WI38 (cell line): ENCODE results near the gene XPO5.
"Not testable (repeated sequence)": the region's sequence is repeated elsewhere in the genome, so short reads cannot be mapped to it uniquely, and the experiment has no call there.

Source experiments
- H3K4me3 ChIP-seq: 2 replicates; pipeline ENCODE4 v1.5.1; 2011; ENCODE audit warnings: low read depth, mild to moderate bottlenecking, control low read depth, low read length
- TF ChIP-seq, protein P1 (sequence below): IDR thresholded peaks from 2 replicates; pipeline ENCODE4 v1.5.1; 2012; ENCODE audit warnings: low read depth, mild to moderate bottlenecking, control low read depth, low read length

The XPO5 gene

DNA sequence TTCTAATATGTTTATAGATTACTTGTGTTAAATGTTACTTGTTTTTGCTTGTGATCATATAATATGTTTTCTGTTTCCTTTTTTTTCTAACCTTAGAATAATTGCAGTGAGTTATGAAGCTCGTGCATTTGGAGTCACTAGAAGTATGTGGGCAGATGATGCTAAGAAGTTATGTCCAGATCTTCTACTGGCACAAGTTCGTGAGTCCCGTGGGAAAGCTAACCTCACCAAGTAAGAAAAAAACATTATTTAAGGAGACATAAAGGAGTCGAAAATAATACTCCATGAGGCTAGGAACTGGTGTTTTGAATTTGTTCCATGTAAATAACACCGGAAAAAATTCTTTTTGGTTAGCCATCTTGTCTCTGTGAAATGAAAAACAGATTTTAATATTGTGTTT, 7.1 kb upstream of the XPO5 start:
- H3K4me3 ChIP-seq: no peak overlapping the region
- TF ChIP-seq, protein P1, sequence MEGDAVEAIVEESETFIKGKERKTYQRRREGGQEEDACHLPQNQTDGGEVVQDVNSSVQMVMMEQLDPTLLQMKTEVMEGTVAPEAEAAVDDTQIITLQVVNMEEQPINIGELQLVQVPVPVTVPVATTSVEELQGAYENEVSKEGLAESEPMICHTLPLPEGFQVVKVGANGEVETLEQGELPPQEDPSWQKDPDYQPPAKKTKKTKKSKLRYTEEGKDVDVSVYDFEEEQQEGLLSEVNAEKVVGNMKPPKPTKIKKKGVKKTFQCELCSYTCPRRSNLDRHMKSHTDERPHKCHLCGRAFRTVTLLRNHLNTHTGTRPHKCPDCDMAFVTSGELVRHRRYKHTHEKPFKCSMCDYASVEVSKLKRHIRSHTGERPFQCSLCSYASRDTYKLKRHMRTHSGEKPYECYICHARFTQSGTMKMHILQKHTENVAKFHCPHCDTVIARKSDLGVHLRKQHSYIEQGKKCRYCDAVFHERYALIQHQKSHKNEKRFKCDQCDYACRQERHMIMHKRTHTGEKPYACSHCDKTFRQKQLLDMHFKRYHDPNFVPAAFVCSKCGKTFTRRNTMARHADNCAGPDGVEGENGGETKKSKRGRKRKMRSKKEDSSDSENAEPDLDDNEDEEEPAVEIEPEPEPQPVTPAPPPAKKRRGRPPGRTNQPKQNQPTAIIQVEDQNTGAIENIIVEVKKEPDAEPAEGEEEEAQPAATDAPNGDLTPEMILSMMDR: no peak

DNA sequence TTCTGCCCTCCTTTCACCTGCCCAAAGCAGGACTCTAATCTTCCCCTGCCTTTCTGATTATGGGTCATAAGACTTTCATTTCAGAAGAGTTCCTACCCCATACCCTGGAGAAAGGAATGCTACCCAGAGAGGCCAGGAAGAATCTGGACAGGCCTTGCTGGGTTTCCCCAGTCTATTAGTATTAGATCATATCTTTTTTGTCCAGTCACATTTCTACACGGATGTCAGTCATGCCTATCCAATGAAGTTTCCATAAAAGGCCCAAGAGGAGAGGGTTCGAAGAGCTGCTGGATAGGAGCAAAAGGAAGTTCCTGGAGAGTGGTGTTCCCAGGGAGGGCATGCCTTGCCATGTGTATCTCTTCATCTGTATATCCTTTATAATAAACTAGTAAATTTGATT, 3.3 kb upstream of the XPO5 start:
- TF ChIP-seq, protein P1: no peak
- H3K4me3 ChIP-seq: no peak overlapping the region

DNA sequence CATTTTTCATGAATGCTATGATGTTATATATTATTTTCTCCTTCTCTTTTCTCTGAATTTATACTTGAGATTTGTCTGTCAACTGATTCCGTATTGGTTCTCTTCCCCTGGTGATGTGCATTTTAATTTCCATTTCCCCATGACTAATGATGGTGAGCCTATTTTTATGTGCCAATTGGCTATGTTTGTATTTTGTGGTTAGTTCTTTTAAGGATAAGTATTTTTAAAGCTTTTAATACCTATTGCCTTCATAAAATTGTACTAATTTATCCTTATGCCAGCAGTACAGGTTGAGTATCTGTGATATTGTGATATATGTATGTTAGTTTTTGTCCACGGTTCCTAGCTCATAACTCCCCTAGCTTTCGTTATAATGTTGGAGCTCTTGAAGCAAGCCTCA, 2.9 kb upstream of the XPO5 start:
- TF ChIP-seq, protein P1: no peak
- H3K4me3 ChIP-seq: no peak overlapping the region

DNA sequence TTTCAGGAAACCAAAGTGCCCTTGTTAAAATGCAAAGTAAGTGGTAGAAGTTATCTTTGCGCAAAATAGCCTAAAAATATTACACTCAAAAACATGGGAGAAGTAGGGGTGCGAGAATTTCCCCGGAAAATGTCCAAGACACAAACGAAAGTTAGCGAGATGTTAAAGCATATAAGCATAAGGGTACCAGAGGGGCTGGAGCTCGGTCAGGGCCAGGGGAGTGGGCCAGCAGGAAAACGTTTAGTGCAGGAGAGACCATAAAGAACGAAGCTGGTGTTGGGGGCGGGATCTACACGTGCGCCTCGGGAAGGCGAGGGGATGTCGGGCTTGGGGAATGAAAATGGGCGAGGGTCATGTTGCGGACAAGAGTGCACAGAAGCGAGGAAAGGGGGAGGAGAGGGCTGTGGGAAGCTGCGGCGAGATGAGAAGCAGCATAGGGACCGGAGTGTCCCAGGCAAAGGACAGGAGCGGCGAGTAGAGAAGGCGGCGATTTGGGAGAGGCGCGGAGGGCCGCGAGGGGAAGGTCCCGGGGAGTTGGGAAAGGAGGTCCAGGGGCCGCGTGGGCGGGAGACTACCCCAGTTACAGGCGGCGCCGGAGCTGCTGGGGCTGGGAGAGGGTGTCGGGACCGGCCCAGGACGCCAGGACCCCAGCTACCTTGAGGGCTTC, 600 bp downstream of the XPO5 start:
- peak overlapping the region; percentile 99 for H3K4me3 ChIP-seq
- TF ChIP-seq, protein P1: no peak

DNA sequence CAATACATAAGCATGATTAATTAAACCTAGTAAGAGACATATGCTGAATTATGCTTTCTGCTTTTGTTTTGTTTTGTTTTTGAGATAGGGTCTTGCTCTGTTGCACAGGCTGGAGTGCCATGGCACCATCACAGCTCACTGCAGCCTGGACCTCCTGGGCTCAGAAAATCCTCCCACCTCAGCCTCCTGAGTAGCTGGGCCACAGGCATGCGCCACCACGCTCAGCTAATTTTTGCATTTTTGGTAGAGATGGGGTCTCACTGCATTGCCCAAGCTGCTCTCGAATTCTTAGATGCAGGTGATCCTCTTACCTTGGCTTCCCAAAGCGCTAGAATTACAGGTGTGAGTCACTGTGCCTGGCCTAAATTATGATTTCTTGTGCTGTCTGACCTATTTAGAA, 3.8 kb downstream of the XPO5 start:
- TF ChIP-seq, protein P1: no peak

DNA sequence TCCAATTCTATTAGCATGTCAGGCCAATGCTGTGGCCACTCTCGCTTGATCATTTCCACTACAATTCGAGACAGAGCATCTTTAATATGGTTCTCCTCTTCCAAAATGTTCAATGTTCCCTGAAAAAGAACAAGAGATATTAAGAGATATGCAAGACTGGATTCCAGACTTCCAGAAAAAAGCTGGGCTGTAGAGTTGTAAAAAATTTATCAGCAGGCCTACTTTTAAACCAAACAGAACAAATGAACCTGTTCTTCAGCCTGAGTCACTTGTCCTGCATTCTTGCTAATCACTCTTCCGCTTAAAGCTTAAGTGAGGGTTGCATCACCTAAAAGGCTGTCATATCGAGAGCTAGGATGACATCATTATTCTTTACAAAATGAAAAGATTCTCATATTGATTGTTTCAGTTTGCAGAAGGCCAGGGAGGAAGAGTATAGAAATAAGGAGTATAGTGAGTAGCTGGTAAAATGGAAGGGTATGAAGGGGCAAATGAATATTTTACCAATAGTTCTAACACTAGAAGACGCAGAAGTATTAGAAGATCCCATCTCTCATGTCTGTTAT, 4.9 kb downstream of the XPO5 start:
- TF ChIP-seq, protein P1: no peak
- no peak overlapping the region for H3K4me3 ChIP-seq

More for the DNA sequence above, 3.8 kb downstream of the XPO5 start:
- H3K4me3 ChIP-seq: no peak overlapping the region

DNA sequence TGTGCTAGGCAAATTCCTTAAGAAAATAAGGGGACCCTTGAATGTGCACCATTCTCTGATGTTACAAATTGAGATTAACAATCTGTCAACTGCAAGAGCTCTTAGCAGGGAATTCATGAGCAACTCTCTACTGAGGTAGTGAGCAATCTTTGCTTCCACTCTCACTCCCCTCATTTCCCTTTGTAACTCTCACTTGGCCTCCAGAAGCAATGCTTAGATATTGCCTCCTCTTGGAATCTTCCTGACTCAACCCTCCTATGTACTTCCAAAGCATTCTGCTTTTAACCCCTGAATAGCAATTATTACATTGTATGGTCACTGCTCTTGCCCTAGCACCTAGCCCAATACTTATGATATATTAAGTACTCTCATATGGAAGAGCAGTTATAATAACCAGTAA, 16.5 kb downstream of the XPO5 start:
- TF ChIP-seq, protein P1: no peak
- H3K4me3 ChIP-seq: no peak overlapping the region

DNA sequence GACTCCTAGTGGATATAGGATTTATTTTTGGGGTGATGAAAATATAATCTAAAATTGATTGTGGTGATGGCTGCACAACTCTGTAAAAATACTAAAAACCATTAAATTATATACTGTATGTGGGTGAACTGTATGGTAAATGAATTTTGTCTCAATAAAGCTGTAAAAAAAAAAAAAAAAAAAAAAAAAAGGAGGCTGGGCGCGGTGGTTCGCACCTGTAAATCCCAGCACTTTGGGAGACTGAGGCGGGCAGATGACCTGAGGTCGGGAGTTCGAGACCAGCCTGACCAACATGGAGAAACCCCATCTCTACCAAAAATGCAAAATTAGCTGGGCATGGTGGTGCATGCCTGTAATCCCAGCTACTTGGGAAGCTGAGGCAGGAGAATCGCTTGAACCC, 18.2 kb downstream of the XPO5 start:
- H3K4me3 ChIP-seq: not testable (repeated sequence)
